SK-N-SH (cell line): Measurements from ENCODE around the gene GNAT1. TPM values are rescaled to one million over a fixed set of nuclear protein-coding genes. Genes with fewer than 3 reads are reported as not detected.
A peak's percentile ranks its signal among the peaks of the same experiment; 100 is the strongest.

Source experiments
- CTCF ChIA-PET: fragments of 300-600, 350-600 bp; formaldehyde crosslinking; extraction: SDS; loops from one replicate; lab custom pipeline; 2021; lab: Yijun Ruan, JAX
- POLR2A ChIA-PET: fragments of 350-600 bp; sonication (Branson Sonifier 250); formaldehyde crosslinking; extraction: SDS; loops from one replicate; lab custom pipeline; 2020; ENCODE audit warnings: antibody characterized with exemption, inconsistent platforms; lab: Yijun Ruan, JAX
- DNase-seq: peaks from one replicate; pipeline ENCODE4 v3.0.0; 2012
- H2AFZ ChIP-seq: fragments of 200-600 bp; sonication (generic); 2 replicates; pipeline ENCODE4 v1.8.1; 2016; ENCODE audit warnings: antibody characterized with exemption, mild to moderate bottlenecking, low read depth
- H3F3A ChIP-seq: fragments of 200-600 bp; sonication (generic); replicated peaks from 2 replicates; pipeline ENCODE3; 2016; ENCODE audit warnings: antibody characterized with exemption, mild to moderate bottlenecking; ENCODE audit not compliant: insufficient read depth
- H3K27ac ChIP-seq, 2 experiments: fragments of 200-500 bp in 1 of 2; fragments of 200-600 bp in 1 of 2; sonication (Bioruptor generic) in 1 of 2; sonication (generic), shearing (Covaris generic) in 1 of 2; 2 replicates each; pipeline versions ENCODE4 v1.5.1 to v1.6.1; 2014 to 2016; ENCODE audit warnings: low read depth in 2 of 2, inconsistent platforms in 1 of 2, low read length in 1 of 2, mild to moderate bottlenecking in 1 of 2, mixed read lengths in 1 of 2
- H3K27me3 ChIP-seq: fragments of 200-600 bp; sonication (generic), shearing (Covaris generic); 2 replicates; pipeline ENCODE4 v1.6.1; 2016; ENCODE audit warnings: mixed run types; ENCODE audit not compliant: insufficient read depth
- H3K36me3 ChIP-seq, 2 experiments: fragments of 200-500 bp in 1 of 2; fragments of 200-600 bp in 1 of 2; sonication (Bioruptor generic) in 1 of 2; sonication (generic) in 1 of 2; replicated peaks in 1 of 2; 2 replicates each; pipeline versions ENCODE3 to v1.5.1; 2014 to 2016; ENCODE audit warnings: low read length in 1 of 2, mild to moderate bottlenecking in 1 of 2; ENCODE audit not compliant: insufficient read depth in 2 of 2, control insufficient read depth in 1 of 2
- H3K4me1 ChIP-seq, 2 experiments: fragments of 200-500 bp in 1 of 2; fragments of 200-600 bp in 1 of 2; sonication (Bioruptor generic) in 1 of 2; sonication (generic), shearing (Covaris generic) in 1 of 2; 2 replicates each; pipeline versions ENCODE4 v1.5.1 to v1.6.1; 2014 to 2016; ENCODE audit warnings: low read depth in 1 of 2, low read length in 1 of 2, mixed run types in 1 of 2; ENCODE audit not compliant: insufficient read depth in 2 of 2, control insufficient read depth in 1 of 2
- H3K4me2 ChIP-seq: fragments of 200-600 bp; sonication (generic), shearing (Covaris generic); 2 replicates; pipeline ENCODE4 v1.6.1; 2017; ENCODE audit warnings: mixed run types
- H3K4me3 ChIP-seq, 2 experiments: fragments of 200-500 bp in 1 of 2; fragments of 200-600 bp in 1 of 2; sonication (Bioruptor generic) in 1 of 2; sonication (generic), shearing (Covaris generic) in 1 of 2; 2 replicates each; pipeline versions ENCODE4 v1.5.1 to v1.8.1; 2014 to 2016; ENCODE audit warnings: low read depth in 2 of 2, inconsistent platforms in 1 of 2, low read length in 1 of 2, mild to moderate bottlenecking in 1 of 2, mixed read lengths in 1 of 2, moderate library complexity in 1 of 2
- H3K79me2 ChIP-seq: fragments of 200-600 bp; sonication (generic); 2 replicates; pipeline ENCODE4 v1.8.1; 2017; ENCODE audit warnings: mild to moderate bottlenecking; ENCODE audit not compliant: insufficient read depth
- H3K9ac ChIP-seq: fragments of 200-600 bp; sonication (generic); 2 replicates; pipeline ENCODE4 v1.6.1; 2017; ENCODE audit warnings: mixed run types
- H3K9me2 ChIP-seq: fragments of 200-600 bp; sonication (generic); 2 replicates; pipeline ENCODE4 v1.6.1; 2017; ENCODE audit warnings: mixed run types
- H3K9me3 ChIP-seq: fragments of 200-600 bp; sonication (generic); 2 replicates; pipeline ENCODE4 v1.6.1; 2017; ENCODE audit warnings: mixed run types, mild to moderate bottlenecking, moderate library complexity
- H4K20me1 ChIP-seq: fragments of 200-600 bp; sonication (generic); 2 replicates; pipeline ENCODE4 v1.6.1; 2017; ENCODE audit warnings: mild to moderate bottlenecking, mixed run types; ENCODE audit not compliant: insufficient read depth
- CHD2 ChIP-seq: fragments of 150-350 bp; IDR thresholded peaks from 2 replicates; pipeline ENCODE4 v1.6.1; 2018; ENCODE audit warnings: low read length; ENCODE audit not compliant: partially characterized antibody
- CTCF ChIP-seq: fragments of 200-600 bp; sonication (generic); IDR thresholded peaks from 2 replicates; pipeline ENCODE4 v1.6.1; 2017; ENCODE audit warnings: antibody characterized with exemption, mild to moderate bottlenecking, moderate library complexity
- FOSL2 ChIP-seq: IDR thresholded peaks from 2 replicates; pipeline ENCODE4 v1.4.0; 2012; ENCODE audit warnings: low read depth, mild to moderate bottlenecking, moderate library complexity, borderline replicate concordance
- NFIC ChIP-seq: IDR thresholded peaks from 2 replicates; pipeline ENCODE4 v1.4.0; 2012; ENCODE audit warnings: borderline replicate concordance
- NRF1 ChIP-seq: IDR thresholded peaks from 2 replicates; pipeline ENCODE4 v1.6.1; 2012; ENCODE audit warnings: low read depth, mild to moderate bottlenecking, low read length
- POLR2AphosphoS5 ChIP-seq: IDR thresholded peaks from 2 replicates; pipeline ENCODE4 v1.6.1; 2012; ENCODE audit warnings: low read depth, low read length
- RAD21 ChIP-seq: IDR thresholded peaks from 2 replicates; pipeline ENCODE4 v1.6.1; 2012; ENCODE audit warnings: mild to moderate bottlenecking, low read length
- SIN3A ChIP-seq: IDR thresholded peaks from 2 replicates; pipeline ENCODE4 v1.6.1; 2012; ENCODE audit warnings: low read depth, mild to moderate bottlenecking, low read length, moderate library complexity, borderline replicate concordance
- ZBTB33 ChIP-seq: IDR thresholded peaks from 2 replicates; pipeline ENCODE4 v1.4.0; 2012; ENCODE audit warnings: low read depth, borderline replicate concordance
- WGBS: methylation state at CpG from one replicate; pipeline ENCODE4 v1.1.6; 2017; ENCODE audit warnings: low lambda C conversion rate; 5-methylcytosine and 5-hydroxymethylcytosine counted together
- polyA plus RNA-seq, 3 experiments: library from polyadenylated mRNA; depleted of rRNA; stranded (reverse); fragments of >200 nt; gene quantifications; 2 replicates each; pipeline ENCODE4 v1.2.3, GENCODE V29; 2012
- TF ChIP-seq, protein P1 (sequence below): IDR thresholded peaks from 2 replicates; pipeline ENCODE4 v1.4.0; 2012; ENCODE audit warnings: low read depth
- TF ChIP-seq, protein P2 (sequence below): fragments of 150-350 bp; IDR thresholded peaks from 2 replicates; pipeline ENCODE4 v1.6.1; 2016; ENCODE audit warnings: mild to moderate bottlenecking, low read depth, low read length

Gene GNAT1
- polyA plus RNA-seq, 1 of the 3 experiments (the other 2 are of a cell fraction): not detected

- ChIA-PET CTCF (interaction anchor here (0.8 to 5.6 kb wide), 11 partner anchors 19 to 109 kb away, joined by 3 to 132 read pairs (median 8); no protein-coding TSS in a partner anchor), POLR2A (interaction anchor here (0.9 to 3.0 kb wide), 4 partner anchors 26 to 62 kb away, joined by 3 to 12 read pairs (median 3); partner anchors contain the start of gene RBM5)
- TF ChIP-seq, protein P1, sequence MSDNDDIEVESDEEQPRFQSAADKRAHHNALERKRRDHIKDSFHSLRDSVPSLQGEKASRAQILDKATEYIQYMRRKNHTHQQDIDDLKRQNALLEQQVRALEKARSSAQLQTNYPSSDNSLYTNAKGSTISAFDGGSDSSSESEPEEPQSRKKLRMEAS: no peak
- TF ChIP-seq NFIC (no peak), CHD2 (no peak), FOSL2 (no peak), RAD21 (no peak), SIN3A (no peak), NRF1 (no peak), ZBTB33 (no peak), CTCF (no peak), POLR2AphosphoS5 (no peak)
- TF ChIP-seq, protein P2, sequence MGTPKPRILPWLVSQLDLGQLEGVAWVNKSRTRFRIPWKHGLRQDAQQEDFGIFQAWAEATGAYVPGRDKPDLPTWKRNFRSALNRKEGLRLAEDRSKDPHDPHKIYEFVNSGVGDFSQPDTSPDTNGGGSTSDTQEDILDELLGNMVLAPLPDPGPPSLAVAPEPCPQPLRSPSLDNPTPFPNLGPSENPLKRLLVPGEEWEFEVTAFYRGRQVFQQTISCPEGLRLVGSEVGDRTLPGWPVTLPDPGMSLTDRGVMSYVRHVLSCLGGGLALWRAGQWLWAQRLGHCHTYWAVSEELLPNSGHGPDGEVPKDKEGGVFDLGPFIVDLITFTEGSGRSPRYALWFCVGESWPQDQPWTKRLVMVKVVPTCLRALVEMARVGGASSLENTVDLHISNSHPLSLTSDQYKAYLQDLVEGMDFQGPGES: no peak
- DNase-seq: peak; percentile 76
- peaks cover 3 to 68% of the 10 kb centered on the region in 2 experiments; a peak in 2 of 4 replicates for H3K4me1 ChIP-seq
- H3K79me2 ChIP-seq: peaks cover 6% of the 10 kb centered on the region
- no peaks in the 10 kb centered on the region for H3K36me3 ChIP-seq
- no peaks in the 10 kb centered on the region for H3K27me3 ChIP-seq
- H3K27ac ChIP-seq: peak overlapping the region in 1 of 2 experiments; percentile 65; a peak in 1 of 4 replicates
- no peak overlapping the region for H3K4me2 ChIP-seq
- H4K20me1 ChIP-seq: no peaks in the 10 kb centered on the region
- H3K4me3 ChIP-seq: no peak overlapping the region
- H3F3A ChIP-seq: peaks cover 4% of the 10 kb centered on the region
- no peak overlapping the region for H3K9ac ChIP-seq
- no peaks in the 10 kb centered on the region for H3K9me2 ChIP-seq
- H3K9me3 ChIP-seq: no peaks in the 10 kb centered on the region
- H2AFZ ChIP-seq: no peak overlapping the region
- WGBS: 85% methylated on average over 14 of the region's 18 CpGs
Observed at GRCh38 chr3:50150863-50151686, 40.3 kb upstream of the GNAT1 start.
